ENCODE data around the gene KCTD2.

KCTD2 gene

GRCh38 chr17:75009139-75009724 lies 37.8 kb upstream of the KCTD2 start:
- no peak for DNase-seq
- no peak overlapping the region for H3K18ac ChIP-seq (ENCODE audit: low read length)

GRCh38 chr17:75010683-75011400 lies 36.2 kb upstream of the KCTD2 start:
- Histone ChIP-seq H3K4me1 (ENCODE audit: control insufficient read depth, low read depth, low read length) (peaks cover 3% of the 10 kb centered on the region), H3K4me3 (ENCODE audit: low read length) (no peak overlapping the region), H3K79me2 (ENCODE audit: control insufficient read depth, insufficient read depth, low read length) (no peaks in the 10 kb centered on the region), H4K8ac (ENCODE audit: low read depth, low read length) (no peak overlapping the region), H3K23ac (ENCODE audit: low read length) (no peak overlapping the region), H3K56ac (ENCODE audit: low read length) (no peak overlapping the region), H3K9ac (ENCODE audit: low read length) (no peak overlapping the region), H2BK15ac (replicated peaks; ENCODE audit: low read depth) (no peak overlapping the region), H3K27me3 (ENCODE audit: insufficient read depth, low read length, poor library complexity) (no peaks in the 10 kb centered on the region), H3K18ac (ENCODE audit: low read length) (no peak overlapping the region), H3K27ac (ENCODE audit: low read depth, low read length) (no peak overlapping the region), H4K5ac (ENCODE audit: low read length) (no peak overlapping the region), H2AK5ac (ENCODE audit: low read length) (no peak overlapping the region), H2BK5ac (ENCODE audit: low read length) (no peak overlapping the region), H3K4me2 (ENCODE audit: low read length) (no peak overlapping the region), H3K36me3 (ENCODE audit: control insufficient read depth, insufficient read depth, low read length) (no peaks in the 10 kb centered on the region), H3K79me1 (ENCODE audit: low read length) (peaks cover 4% of the 10 kb centered on the region), H2BK120ac (ENCODE audit: low read depth, low read length) (no peak overlapping the region), H3K4ac (ENCODE audit: low read depth, low read length) (no peak overlapping the region)
- WGBS (ENCODE audit: extremely low coverage, insufficient coverage, low lambda C conversion rate): no CpG with 5 or more reads among the region's 8 CpGs
- peak; percentile 91 for DNase-seq

More at GRCh38 chr17:75009139-75009724, 37.8 kb upstream of the KCTD2 start:
- H3K23ac ChIP-seq (ENCODE audit: low read length): no peak overlapping the region
- no peaks in the 10 kb centered on the region for H3K79me2 ChIP-seq (ENCODE audit: control insufficient read depth, insufficient read depth, low read length)
- no peak overlapping the region for H3K9ac ChIP-seq (ENCODE audit: low read length)
- no CpG with 5 or more reads among the region's 2 CpGs for WGBS (ENCODE audit: extremely low coverage, insufficient coverage, low lambda C conversion rate)
- no peak overlapping the region for H4K8ac ChIP-seq (ENCODE audit: low read depth, low read length)
- H3K4me1 ChIP-seq (ENCODE audit: control insufficient read depth, low read depth, low read length): peaks cover 3% of the 10 kb centered on the region
- H3K4me3 ChIP-seq (ENCODE audit: low read length): no peak overlapping the region
- H2BK120ac ChIP-seq (ENCODE audit: low read depth, low read length): no peak overlapping the region
- H3K27ac ChIP-seq (ENCODE audit: low read depth, low read length): no peak overlapping the region
- no peaks in the 10 kb centered on the region for H3K27me3 ChIP-seq (ENCODE audit: insufficient read depth, low read length, poor library complexity)
- no peak overlapping the region for H3K4ac ChIP-seq (ENCODE audit: low read depth, low read length)
- no peak overlapping the region for H2BK15ac ChIP-seq (replicated peaks; ENCODE audit: low read depth)
- no peak overlapping the region for H2BK5ac ChIP-seq (ENCODE audit: low read length)
- no peaks in the 10 kb centered on the region for H3K36me3 ChIP-seq (ENCODE audit: control insufficient read depth, insufficient read depth, low read length)
- H2AK5ac ChIP-seq (ENCODE audit: low read length): no peak overlapping the region
- peaks cover 2% of the 10 kb centered on the region for H3K79me1 ChIP-seq (ENCODE audit: low read length)
- H3K4me2 ChIP-seq (ENCODE audit: low read length): no peak overlapping the region
- no peak overlapping the region for H4K5ac ChIP-seq (ENCODE audit: low read length)
- no peak overlapping the region for H3K56ac ChIP-seq (ENCODE audit: low read length)

- Histone ChIP-seq H3K79me1 (ENCODE audit: low read length) (peaks cover 4% of the 10 kb centered on the region), H3K27me3 (ENCODE audit: insufficient read depth, low read length, poor library complexity) (no peaks in the 10 kb centered on the region), H2BK5ac (ENCODE audit: low read length) (no peak overlapping the region), H3K4me2 (ENCODE audit: low read length) (no peak overlapping the region), H2BK15ac (replicated peaks; ENCODE audit: low read depth) (no peak overlapping the region), H3K79me2 (ENCODE audit: control insufficient read depth, insufficient read depth, low read length) (no peaks in the 10 kb centered on the region), H3K36me3 (ENCODE audit: control insufficient read depth, insufficient read depth, low read length) (no peaks in the 10 kb centered on the region), H3K18ac (ENCODE audit: low read length) (no peak overlapping the region), H3K4ac (ENCODE audit: low read depth, low read length) (no peak overlapping the region), H4K8ac (ENCODE audit: low read depth, low read length) (peak overlapping the region; percentile 94), H2BK120ac (ENCODE audit: low read depth, low read length) (no peak overlapping the region), H3K27ac (ENCODE audit: low read depth, low read length) (no peak overlapping the region), H4K5ac (ENCODE audit: low read length) (peak overlapping the region; percentile 2), H3K23ac (ENCODE audit: low read length) (no peak overlapping the region), H3K56ac (ENCODE audit: low read length) (peak overlapping the region; percentile 80), H3K4me3 (ENCODE audit: low read length) (no peak overlapping the region), H3K4me1 (ENCODE audit: control insufficient read depth, low read depth, low read length) (peaks cover 3% of the 10 kb centered on the region), H3K9ac (ENCODE audit: low read length) (peak overlapping the region; percentile 93), H2AK5ac (ENCODE audit: low read length) (no peak overlapping the region)
- no peak for DNase-seq
- WGBS (ENCODE audit: extremely low coverage, insufficient coverage, low lambda C conversion rate): no CpG with 5 or more reads among the region's 13 CpGs
Measured at GRCh38 chr17:75011401-75012095, 35.5 kb upstream of the KCTD2 start.

- Histone ChIP-seq H4K8ac (ENCODE audit: low read depth, low read length) (peak overlapping the region; percentile 94), H3K36me3 (ENCODE audit: control insufficient read depth, insufficient read depth, low read length) (no peaks in the 10 kb centered on the region), H2BK5ac (ENCODE audit: low read length) (no peak overlapping the region), H3K23ac (ENCODE audit: low read length) (no peak overlapping the region), H3K27ac (ENCODE audit: low read depth, low read length) (peak overlapping the region; percentile 66), H2BK120ac (ENCODE audit: low read depth, low read length) (no peak overlapping the region), H3K4ac (ENCODE audit: low read depth, low read length) (peak overlapping the region; percentile 79), H3K18ac (ENCODE audit: low read length) (peak overlapping the region; percentile 44), H4K5ac (ENCODE audit: low read length) (peak overlapping the region; percentile 2), H3K56ac (ENCODE audit: low read length) (peak overlapping the region; percentile 80), H3K4me3 (ENCODE audit: low read length) (no peak overlapping the region), H2AK5ac (ENCODE audit: low read length) (no peak overlapping the region), H3K79me2 (ENCODE audit: control insufficient read depth, insufficient read depth, low read length) (no peaks in the 10 kb centered on the region), H3K27me3 (ENCODE audit: insufficient read depth, low read length, poor library complexity) (no peaks in the 10 kb centered on the region), H2BK15ac (replicated peaks; ENCODE audit: low read depth) (no peak overlapping the region), H3K4me2 (ENCODE audit: low read length) (peak overlapping the region; percentile 37), H3K79me1 (ENCODE audit: low read length) (peaks cover 4% of the 10 kb centered on the region), H3K9ac (ENCODE audit: low read length) (peak overlapping the region; percentile 93), H3K4me1 (ENCODE audit: control insufficient read depth, low read depth, low read length) (peaks cover 3% of the 10 kb centered on the region)
- DNase-seq: no peak
- WGBS (ENCODE audit: extremely low coverage, insufficient coverage, low lambda C conversion rate): no CpG with 5 or more reads among the region's 5 CpGs
Measured at GRCh38 chr17:75012096-75012345, 35.0 kb upstream of the KCTD2 start.

- H3K4me3 ChIP-seq (ENCODE audit: low read length): peak within 1 kb of the TSS; percentile 94
- no peak within 1 kb of the TSS for H2AK5ac ChIP-seq (ENCODE audit: low read length)
- no CpG with 5 or more reads among the region's 63 CpGs for WGBS (ENCODE audit: extremely low coverage, insufficient coverage, low lambda C conversion rate)
- peaks cover 3% of the 10 kb centered on the region for H3K4me1 ChIP-seq (ENCODE audit: control insufficient read depth, low read depth, low read length)
- peak within 1 kb of the TSS; percentile 94 for H4K8ac ChIP-seq (ENCODE audit: low read depth, low read length)
- peaks cover 4% of the 10 kb centered on the region for H3K79me1 ChIP-seq (ENCODE audit: low read length)
- H3K18ac ChIP-seq (ENCODE audit: low read length): peak within 1 kb of the TSS; percentile 64
- H2BK5ac ChIP-seq (ENCODE audit: low read length): peak within 1 kb of the TSS; percentile 89
- DNase-seq: peak; percentile 95
- H2BK15ac ChIP-seq (replicated peaks; ENCODE audit: low read depth): no peak within 1 kb of the TSS
- H3K23ac ChIP-seq (ENCODE audit: low read length): peak within 1 kb of the TSS; percentile 89
- no peaks in the 10 kb centered on the region for H3K36me3 ChIP-seq (ENCODE audit: control insufficient read depth, insufficient read depth, low read length)
- peak within 1 kb of the TSS; percentile 66 for H3K27ac ChIP-seq (ENCODE audit: low read depth, low read length)
- no peaks in the 10 kb centered on the region for H3K27me3 ChIP-seq (ENCODE audit: insufficient read depth, low read length, poor library complexity)
- H3K4me2 ChIP-seq (ENCODE audit: low read length): peak within 1 kb of the TSS; percentile 73
- H3K4ac ChIP-seq (ENCODE audit: low read depth, low read length): peak within 1 kb of the TSS; percentile 79
- H4K5ac ChIP-seq (ENCODE audit: low read length): peak within 1 kb of the TSS; percentile 2
- H2BK120ac ChIP-seq (ENCODE audit: low read depth, low read length): no peak within 1 kb of the TSS
- peak within 1 kb of the TSS; percentile 97 for H3K56ac ChIP-seq (ENCODE audit: low read length)
- peak within 1 kb of the TSS; percentile 93 for H3K9ac ChIP-seq (ENCODE audit: low read length)
- H3K79me2 ChIP-seq (ENCODE audit: control insufficient read depth, insufficient read depth, low read length): no peaks in the 10 kb centered on the region
Measured at GRCh38 chr17:75012346-75013091, 34.5 kb upstream of the KCTD2 start, which contains the start of gene MRPL58. TSS of gene MRPL58 (plus strand) at chr17:75012670. CDS start at chr17:75012687, 17 bp downstream.
